DMS79 treated with DMSO at 0.1 percent for 48 hours (cell line): ENCODE results near the gene CD300LG.
A peak's percentile ranks its signal among the peaks of the same experiment; 100 is the strongest.
"Not testable (repeated sequence)": the region's sequence is repeated elsewhere in the genome, so short reads cannot be mapped to it uniquely, and the experiment has no call there.

ENCODE experiments used
- DNase-seq: peaks from one replicate; lab custom pipeline; 2025; lab: John Stamatoyannopoulos, UW

The CD300LG gene

DNA sequence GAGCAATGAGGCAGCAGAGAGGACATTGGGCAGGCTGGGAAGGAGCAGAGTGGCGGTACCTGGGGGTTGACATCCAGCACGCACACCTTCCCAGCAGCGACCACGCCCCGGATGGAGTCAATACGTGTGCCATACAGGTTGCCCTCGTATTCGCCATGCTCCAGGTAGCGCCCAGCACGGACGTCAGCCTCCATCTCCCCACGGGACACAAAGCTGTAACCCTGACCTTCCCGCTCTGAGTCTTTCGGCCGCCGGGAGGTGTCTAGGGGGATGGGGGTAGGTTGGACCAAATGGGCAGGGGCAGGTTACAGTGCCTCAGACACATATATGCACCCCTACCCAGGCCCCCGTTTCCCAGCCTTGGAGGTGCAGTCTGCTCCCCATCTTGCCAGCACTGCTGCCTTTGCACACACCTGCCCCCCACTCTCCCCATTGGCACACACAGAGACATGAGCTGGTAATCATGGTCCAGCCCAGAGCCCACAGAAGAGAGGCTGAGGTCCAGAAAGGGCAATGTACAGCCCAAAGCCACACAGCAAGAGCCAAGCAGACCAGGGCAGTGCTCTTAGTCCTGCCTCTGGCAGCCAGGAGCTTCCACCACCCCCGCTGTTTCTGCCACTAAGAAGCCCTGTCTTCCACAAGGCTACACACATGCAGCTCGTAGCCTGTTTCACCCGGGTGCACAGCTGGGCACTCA is 32.9 kb downstream of the CD300LG start:
- DNase-seq, result no peak

DNA sequence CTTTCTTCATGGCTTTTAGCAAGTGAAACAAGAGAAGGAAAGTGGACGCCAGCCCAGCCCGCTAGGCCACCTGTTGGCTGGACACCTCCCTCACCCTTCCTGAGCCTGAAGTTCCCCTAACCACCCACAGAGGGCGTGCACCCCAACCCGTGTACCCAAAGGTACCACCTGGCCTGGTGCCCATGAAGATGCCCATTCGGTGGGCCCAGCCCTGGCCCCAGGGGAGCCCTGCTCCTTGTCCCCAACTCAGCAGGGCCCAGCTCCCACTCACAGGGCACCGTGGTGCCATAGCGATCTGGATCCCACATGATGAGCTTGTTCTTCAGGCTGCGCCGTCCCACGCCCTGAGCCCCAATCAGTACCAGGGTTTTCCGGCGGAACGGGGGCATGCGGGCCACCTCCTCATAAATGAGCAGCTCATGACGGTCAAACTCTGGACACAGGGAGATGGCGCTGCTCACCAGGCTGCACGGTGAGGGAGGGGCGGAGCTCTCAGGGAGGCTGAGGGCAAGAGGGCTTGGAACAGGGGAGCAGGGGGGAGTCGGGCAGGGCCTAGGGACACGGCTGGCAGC is 33.5 kb downstream of the CD300LG start:
- DNase-seq, result no peak

DNA sequence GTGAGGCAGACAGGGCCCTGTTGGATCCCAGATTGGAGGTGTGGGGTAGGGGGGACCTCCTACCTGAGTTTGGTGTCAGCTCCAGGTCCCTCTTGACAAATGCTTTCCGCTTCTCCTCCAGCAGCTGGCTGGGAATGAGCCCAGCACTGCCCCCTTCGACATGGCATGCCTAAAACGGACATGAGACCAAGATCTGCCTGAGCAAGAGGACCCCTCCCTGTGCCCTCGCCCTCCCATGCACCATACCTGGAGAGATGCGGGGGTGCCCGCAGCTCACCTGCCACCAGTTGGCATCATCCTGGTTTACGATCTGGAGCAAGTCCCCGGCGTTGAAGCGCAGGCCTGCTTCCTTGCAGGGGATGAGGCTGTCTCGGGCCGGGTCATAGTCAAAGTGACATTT is 34.2 kb downstream of the CD300LG start:
- DNase-seq, result no peak

DNA sequence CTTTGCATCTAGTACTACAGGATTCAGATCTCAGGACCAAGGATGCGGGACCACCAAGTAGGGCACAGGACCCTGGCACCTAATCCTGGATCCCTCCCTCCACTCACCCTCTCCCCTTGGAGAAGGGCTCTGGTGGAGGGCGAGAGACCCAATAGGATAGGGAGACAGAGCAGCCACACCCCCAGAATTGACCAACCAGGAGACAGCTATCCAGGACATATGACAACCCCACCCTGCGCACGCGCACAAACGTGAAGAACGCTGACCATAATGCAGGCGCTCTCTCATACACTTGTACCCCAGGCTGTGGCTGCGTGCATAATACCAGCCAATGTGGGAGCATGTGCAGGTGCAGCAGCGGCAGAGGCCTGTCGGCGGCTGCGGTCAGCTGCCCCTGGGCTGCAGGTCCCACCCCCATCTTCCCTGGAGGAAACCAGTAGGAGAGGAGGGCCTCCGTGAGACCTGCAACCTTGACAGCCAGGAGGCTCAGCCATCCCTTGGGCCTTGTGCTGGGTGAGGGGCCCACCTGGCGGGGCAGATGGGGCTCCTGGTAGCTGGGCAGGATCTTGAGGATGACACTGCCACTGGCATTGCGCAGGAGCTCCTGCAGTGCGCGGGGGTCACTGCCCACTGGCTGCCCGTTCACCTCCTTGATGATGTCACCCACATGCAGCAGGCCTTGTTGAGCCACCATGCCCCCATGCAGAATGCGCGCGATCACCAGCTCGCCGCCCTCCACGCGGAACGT is 35.0 kb downstream of the CD300LG start:
- no peak for DNase-seq

DNA sequence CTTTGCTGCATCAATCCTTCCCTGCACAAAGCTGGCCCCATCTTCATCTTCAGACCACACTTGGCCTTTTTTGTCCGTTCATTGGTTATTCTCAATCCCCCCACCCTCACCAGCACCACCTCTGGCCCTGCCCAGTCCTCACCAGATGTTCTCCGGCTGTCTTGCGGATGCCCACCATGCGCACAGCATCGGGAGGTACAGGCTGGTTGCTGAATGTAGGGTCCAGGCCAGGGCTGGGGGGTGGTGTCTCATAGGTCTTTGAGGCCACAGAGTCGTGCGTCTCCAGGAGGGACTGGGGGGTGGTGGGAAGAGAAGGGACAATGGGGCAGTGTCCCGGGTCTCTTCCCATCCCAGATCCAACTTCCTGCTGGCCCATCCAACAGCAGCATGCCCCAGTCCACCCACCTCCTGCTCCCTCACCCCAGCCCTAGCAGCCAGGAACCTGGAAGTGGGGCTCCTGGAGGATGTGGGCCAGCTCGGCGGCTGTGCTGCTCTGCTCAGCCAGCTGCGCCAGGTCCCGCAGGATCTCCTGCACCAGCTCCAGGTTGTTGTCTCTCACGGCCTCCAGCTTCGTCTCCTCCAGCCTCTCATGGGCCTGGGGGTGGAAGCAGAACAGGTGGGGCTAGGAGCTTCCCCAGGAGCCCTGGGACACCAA is 35.9 kb downstream of the CD300LG start:
- no peak for DNase-seq

DNA sequence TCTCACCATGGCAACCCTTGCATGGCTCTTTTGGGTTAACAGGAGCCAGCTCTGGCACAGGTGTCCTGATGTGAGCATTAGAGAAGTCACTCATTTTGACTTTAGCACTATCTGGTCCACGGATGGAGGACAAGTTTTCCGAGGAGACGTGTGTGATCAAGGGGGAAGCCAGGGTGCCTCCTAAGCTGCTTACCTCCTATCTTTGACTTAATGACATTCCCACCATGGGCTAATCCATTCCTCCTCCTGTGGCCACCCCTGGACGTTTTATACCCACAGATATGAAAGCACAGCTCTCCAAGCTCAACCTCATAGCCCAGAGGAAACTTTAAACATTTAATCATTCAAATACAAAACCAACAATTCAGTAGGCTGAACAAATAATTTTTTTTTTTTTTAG is 41.6 kb downstream of the CD300LG start:
- DNase-seq, result no peak

DNA sequence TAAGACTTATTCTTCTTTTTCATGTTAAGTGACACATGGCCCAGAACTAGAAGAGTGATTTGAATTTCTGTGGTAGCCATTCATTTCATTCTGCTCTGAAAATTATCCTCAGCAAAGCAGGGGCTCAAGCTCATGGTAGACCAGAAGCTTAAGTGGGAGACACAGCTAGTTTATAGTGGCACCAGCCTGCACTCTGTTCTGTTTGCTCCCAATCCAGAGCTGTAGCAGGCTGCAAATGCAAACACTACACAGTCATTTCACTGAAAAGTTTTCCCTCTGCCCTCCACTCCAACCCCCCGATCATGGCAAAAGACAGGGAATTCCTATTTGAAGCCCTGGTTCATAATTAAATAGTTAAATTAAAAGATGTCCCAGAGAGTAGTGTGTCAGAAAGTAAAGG is 43.3 kb downstream of the CD300LG start:
- DNase-seq, result no peak

DNA sequence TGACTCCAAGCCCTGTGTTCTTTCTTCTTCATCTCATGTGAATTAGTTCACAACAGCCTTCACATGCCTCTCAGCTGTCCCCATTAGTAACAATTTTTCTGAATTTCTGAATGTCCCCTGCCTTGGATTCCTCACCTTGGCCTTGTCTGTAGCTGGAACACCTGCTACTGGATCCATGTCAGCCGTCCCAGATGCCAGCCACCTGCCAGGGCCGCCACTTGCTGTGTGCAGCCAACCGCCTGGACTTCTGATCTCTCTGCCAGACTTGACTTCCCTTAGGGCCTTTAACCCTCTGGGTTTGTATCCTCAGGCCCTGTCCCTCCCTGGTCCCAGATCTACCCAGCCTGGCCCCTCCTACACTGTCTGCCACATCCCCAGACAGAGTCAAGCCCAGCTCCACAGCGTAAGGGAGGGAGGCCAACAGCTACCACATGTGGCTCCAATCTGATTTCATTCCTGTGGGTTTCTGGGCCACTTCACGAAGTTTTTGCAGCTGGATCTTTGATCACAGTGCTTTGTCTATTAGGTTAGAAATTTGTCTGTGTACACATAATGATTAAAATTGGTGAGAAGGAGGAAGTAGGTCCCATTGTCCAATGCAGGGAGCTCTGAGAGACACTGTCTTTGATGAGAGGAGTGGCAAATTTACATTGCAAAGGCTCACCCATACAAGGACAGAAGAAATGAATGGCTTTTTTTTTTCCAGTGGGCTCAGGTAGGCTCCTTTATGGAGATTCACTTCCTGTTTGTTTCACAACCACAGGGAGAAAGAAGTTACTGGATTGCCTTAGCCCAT is 45.1 kb downstream of the CD300LG start:
- DNase-seq, result no peak

DNA sequence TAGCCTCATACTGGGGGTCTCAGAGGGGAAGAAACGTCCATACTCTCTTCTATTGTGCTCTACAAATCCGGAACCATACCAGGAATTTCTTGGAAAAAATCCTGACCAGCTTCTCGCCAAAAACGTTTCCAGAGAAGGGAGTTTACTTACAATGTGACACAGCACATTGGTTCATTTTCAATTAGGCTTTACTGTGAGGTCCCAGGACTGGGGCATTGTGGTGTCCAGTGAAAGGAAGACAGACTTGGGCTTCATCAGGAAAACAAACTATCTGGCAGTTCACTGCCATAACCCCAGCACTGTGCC is 45.6 kb downstream of the CD300LG start:
- DNase-seq, result no peak

DNA sequence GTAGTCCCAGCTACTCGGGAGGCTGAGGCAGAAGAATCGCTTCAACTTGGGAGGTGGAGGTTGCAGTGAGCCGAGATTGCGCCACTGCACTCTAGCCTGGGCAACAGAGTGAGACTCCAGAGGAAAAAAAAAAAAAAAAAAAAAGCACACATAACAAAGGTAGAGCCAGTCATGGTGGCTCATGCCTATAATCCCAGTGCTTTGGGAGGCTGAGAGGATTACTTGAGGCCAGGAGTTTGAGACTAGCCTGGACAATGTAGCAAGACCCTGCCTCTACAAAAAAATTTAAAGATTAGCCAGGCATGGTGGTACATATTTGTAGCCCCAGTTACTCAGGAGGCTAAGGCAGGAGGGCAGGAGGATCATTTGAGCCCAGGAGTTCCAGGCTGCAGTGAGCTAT is 47.5 kb downstream of the CD300LG start:
- not testable (repeated sequence) for DNase-seq

DNA sequence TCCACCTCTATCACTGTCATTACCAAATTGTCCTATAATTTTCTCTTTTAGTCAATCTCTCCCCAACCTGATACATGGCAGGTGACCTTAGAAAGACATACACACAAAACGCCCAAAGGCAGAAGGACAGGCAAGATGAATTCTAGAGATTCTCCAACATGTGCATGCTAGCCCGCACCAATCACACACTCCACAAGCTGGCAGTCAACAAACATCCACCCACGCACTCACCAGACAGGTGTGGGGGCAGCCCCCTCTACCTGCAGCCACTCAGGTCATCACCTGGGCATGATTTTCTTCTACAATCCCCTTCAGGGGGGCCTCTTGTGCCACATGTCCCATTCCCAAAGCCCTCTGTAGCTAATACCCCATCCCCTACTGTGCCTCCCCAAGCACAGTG is 50.9 kb downstream of the CD300LG start:
- DNase-seq, result no peak

DNA sequence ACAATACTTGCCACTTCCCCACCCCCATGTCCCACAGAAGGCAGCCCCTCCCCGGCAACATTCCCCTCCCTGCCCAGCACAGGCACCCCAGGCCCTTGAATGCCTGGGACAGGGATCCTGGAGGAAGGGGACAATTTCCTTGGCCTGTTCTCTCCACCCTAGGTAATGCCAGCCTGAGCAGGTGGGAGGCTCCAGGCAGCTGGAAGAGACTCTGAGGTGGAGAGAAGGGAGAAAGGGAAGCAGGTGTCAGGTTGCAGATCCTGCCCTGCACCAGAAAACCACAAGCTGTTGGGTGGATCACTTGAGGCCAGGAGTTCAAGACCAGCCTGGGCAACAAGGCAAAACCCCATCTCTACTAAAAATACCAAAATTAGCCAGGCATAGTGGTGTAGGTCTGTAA is 51.5 kb downstream of the CD300LG start:
- peak; percentile 17 for DNase-seq

DNA sequence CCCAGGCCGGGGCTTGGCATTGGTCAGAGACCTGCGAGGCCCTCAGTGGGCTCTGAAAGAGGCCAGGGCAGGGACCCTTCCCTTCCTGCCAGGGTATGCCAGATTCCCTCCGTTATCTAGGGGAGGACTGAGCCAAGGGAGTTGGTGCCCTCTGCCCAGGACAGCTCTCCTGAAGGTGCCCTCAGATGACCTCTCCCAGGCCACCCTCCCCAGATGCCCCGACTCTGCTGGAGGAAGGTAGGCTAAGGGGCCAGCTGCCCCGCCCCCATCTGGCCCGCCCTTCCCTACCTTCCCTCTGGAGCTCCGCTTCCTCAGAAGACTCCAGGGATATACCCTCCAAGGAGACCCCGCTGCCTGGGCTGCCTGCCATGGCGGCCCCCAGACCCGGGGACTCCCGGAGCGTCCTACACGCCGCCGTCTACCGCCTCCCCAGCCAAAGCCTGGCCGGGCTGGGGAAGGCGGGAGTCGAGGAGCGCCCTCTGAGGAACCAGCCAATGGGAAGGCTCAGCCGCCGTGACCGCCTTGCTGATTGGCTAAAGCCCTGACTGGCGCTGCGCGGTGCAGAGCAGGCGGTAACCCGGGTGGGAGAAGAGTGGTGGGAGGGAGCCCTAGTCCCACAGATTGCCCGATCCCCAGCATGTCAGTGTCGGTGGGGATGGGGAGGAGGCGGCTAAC is 53.3 kb downstream of the CD300LG start:
- DNase-seq, result peak; percentile 76

DNA sequence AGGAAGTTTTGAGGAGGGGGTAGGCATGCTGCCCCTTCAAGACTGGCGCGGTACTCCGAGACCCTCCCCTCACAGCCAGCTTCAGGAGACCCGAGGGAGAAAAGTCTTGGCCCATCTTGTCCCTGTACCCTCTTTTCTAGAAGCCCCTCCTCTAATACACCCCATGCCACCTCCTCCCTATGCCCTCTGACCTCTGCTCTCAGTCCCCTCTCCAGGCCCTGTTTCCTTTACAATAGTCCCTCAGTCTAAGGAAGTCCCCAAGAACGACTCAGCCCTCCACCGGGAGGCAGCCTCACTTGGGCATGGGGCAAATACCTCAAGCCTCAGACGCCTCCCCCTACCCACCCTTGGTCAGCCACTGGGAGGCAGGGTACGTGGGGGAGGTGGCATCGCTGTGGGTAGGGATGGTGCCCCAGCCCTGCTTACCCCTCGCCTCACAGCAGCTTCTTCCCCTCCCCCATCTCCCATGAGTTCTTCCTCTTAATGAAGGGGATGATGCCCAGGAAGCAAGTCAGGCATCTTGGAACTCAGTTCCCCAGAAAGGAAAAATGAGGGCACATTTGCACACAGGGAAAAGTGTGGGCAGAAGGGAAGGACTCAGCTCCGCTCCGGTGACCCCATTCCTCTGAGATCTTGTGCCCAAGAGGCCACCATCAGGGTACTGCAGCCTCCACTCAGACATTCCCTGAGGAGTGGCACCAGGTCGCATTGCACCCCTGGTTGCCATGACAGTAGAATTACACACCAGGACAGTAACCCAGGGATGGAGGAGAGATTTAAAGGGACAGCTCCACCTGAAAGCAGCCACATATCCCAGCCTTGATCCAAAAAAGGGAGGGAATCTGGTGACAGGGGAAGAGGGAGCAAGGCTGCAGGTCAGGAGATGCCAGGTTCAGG is 54.1 kb downstream of the CD300LG start:
- DNase-seq, result peak; percentile 47

DNA sequence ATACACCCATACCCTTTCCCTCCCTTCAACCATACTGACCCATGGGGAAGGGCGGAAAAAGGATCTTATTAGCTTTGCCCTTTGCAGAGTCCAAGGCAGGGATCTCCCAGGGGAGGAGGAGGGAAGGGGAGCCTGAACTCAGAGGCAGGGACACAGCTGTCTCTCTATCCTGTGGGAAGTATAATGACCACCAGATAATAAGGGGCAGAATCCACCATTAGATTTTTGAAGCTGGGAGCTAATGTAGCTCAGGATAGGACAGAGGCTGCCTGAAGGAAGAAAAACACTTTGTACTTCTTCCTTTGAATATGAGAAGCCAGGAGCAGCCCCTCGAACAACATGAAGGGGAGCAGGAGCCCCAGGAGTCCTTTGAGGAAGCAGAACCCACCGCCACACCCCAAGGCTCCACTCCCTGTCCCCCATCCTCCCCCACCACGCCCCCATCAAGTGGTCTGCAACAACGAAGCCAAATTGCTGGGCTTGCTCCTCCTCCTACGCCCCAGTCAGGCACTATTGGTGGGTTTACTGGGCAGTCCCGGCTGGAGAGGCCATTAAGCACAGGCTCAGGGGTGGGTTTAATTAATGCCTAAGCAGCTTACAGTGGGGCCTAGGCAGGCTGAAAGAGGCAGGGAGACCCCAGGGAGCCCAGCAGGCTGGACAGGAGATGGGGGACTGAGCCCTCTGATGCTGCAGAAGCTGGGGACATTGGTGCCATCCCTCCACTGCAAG is 55.0 kb downstream of the CD300LG start:
- no peak for DNase-seq

DNA sequence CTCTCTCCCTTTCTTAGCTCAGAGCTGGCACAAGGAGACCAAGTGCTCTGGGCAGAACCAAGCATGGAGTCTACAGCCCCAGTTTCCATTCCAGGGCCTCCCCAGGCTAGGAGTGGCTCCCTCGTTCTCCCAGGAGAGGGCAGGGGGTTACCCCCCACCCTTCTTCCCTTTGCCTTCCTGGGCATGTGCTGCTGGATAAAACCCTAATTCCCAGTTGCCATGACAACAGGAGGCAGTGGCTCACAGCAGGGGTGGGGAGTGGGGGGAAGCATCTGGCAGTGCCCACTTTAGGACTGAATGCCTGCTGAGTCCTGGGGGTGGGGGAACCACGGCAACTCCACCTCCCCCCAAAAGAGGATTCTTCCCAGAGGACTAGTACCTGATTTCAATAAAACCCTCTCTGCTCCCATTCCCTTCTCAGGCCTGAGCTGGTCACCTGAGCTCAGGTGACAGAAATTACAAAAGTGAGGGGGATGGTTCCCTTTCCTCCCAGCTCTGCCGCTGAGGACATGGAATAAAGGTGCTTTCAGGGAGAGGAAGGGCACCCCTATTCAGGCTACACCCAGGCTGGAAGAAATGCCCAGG is 58.5 kb downstream of the CD300LG start:
- DNase-seq, result peak; percentile 18

DNA sequence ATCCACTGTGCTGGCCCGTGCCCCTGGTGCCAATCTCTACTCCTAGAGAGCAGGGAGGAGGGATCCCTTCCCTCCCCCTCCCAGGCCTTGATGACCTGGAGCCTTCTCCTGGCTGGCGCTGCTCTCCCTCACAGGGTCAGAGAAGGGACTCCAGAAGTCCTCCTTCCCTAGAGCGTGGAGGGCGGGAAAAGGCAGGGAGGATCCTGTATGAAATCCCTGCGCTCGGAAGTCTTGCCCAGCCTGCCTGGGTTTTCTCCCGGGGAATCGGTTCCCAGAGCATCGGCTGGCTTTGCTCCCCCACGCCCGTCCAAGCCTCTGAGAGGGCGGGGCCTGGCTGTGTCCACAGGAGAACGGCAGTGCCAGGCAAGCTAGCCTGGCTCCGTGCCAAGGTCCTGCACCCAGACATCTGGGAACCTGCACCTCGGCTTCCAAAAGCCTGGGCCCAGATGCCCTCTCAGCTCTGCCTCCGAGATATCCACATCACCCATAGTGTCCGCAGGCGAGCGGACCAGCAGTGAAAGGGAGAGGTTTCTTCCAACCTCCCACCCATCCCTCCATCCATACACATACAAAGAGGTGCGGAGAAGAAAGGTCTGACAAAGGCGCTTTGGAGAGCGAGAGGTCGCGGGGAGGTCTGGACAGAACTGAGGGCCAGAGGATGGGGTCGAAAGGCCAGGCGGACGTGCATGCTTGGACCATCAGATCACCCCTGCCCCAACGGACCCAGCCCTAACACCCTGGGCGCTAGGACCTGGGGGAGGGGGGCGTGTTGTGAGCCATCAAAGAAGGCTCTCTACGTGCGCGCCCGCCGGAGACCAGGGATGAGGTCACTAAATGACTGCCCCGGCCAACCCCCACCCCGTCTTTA is 59.2 kb downstream of the CD300LG start:
- peak; percentile 59 for DNase-seq

DNA sequence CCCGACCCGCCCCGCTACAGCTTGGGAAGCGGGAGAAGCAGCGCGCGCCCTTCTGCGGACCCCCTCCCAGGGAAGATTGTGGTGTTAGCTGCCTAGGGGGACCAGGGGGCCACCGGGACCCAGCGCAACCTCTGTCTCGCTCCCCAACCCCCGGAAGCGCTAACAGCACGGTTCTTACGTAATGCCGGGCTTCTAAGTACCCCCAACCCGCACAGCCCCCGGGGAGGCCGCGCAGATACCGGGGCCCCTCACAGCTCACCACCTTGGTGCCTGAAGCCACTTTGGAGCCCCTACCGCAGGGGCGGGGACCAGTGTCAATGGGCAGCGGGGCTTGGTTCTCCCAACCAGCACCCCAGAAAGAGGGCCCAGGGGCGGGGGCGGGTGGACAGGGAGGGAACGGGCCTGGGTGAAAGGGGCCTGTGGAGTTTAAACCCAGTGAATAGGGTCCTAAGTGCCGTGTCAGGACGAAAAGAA is 60.0 kb downstream of the CD300LG start:
- DNase-seq, result no peak
